ENCODE measurements around the gene LDAH.

LDAH gene

GRCh38 chr2:20737505-20737904 is 85.4 kb downstream of the LDAH start:
- TF ChIP-seq ZNF473 (tag by site-specific recombination; IDR thresholded peaks at IDR 0.05) (no peak), ZEB2 (tag by site-specific recombination; IDR thresholded peaks at IDR 0.05) (no peak), PRDM2 (tag by site-specific recombination; IDR thresholded peaks at IDR 0.05; ENCODE audit: borderline replicate concordance) (no peak), ZNF391 (tag by site-specific recombination; IDR thresholded peaks at IDR 0.05; ENCODE audit: borderline replicate concordance, low read depth) (no peak), ZNF148 (tag by site-specific recombination; IDR thresholded peaks at IDR 0.05; ENCODE audit: borderline replicate concordance) (no peak), GLI4 (tag by site-specific recombination; IDR thresholded peaks at IDR 0.05) (no peak)

GRCh38 chr2:20728114-20728758 is 94.7 kb downstream of the LDAH start:
- Histone ChIP-seq H3K4me1 (ENCODE audit: control insufficient read depth, insufficient read depth, low read length) (no peaks in the 10 kb centered on the region), H3K36me3 (ENCODE audit: control insufficient read depth in 2 of 2, insufficient read depth in 1 of 2, low read length in 2 of 2) (no peaks in the 10 kb centered on the region), H3K27ac (ENCODE audit: extremely low read depth, low read depth, low read length) (no peak overlapping the region), H3K4me3 (ENCODE audit: low read depth, low read length) (no peak overlapping the region), H3K9me3 (ENCODE audit: control insufficient read depth, insufficient read depth, low read depth, low read length) (no peaks in the 10 kb centered on the region)
- CTCF ChIA-PET: interaction anchor here (0.6 to 2.1 kb wide), 3 partner anchors 10 to 67 kb away, joined by 3 to 8 read pairs (median 3); no protein-coding TSS in a partner anchor
- POLR2A ChIA-PET: no interaction called here
- TF ChIP-seq CTCF (tag by site-specific recombination; IDR thresholded peaks at IDR 0.05) (no peak), FEZF1 (tag by site-specific recombination; IDR thresholded peaks at IDR 0.05) (no peak), REST (tag by site-specific recombination; IDR thresholded peaks at IDR 0.05) (no peak), ZNF513 (tag by site-specific recombination; IDR thresholded peaks at IDR 0.05) (no peak), ZNF521 (tag by site-specific recombination; IDR thresholded peaks at IDR 0.05) (no peak), ZNF791 (tag by site-specific recombination; IDR thresholded peaks at IDR 0.05) (no peak), ZXDB (tag by site-specific recombination; IDR thresholded peaks at IDR 0.05) (no peak), ZNF280D (tag by site-specific recombination; IDR thresholded peaks at IDR 0.05) (no peak)

More at GRCh38 chr2:20737505-20737904, 85.4 kb downstream of the LDAH start:
- Histone ChIP-seq H3K36me3 (ENCODE audit: control insufficient read depth in 2 of 2, insufficient read depth in 1 of 2, low read length in 2 of 2) (peaks cover 0 to 5% of the 10 kb centered on the region in 2 experiments; a peak in 1 of 3 replicates), H3K27ac (ENCODE audit: extremely low read depth, low read depth, low read length) (no peak overlapping the region), H3K4me1 (ENCODE audit: control insufficient read depth, insufficient read depth, low read length) (no peaks in the 10 kb centered on the region), H3K4me3 (ENCODE audit: low read depth, low read length) (no peak overlapping the region), H3K9me3 (ENCODE audit: control insufficient read depth, insufficient read depth, low read depth, low read length) (no peaks in the 10 kb centered on the region)
- CTCF ChIA-PET: no interaction called here
- POLR2A ChIA-PET: no interaction called here
